HL-60 (cell line): ENCODE measurements around the gene MTCL1.

Source experiments
- DNase-seq, 2 experiments: peaks; one replicate each; pipeline ENCODE4 v3.0.0-alpha.2; 2010 to 2020; ENCODE audit warnings: low read depth in 1 of 2, low spot score in 1 of 2
- H3K27ac ChIP-seq: fragments of 250-450 bp; sonication (Bioruptor Pico); replicated peaks from 2 replicates; pipeline ENCODE4 v1.5.1; 2020; ENCODE audit warnings: mild to moderate bottlenecking, moderate library complexity
- H3K27me3 ChIP-seq: fragments of 250-450 bp; sonication (Bioruptor Pico); 2 replicates; pipeline ENCODE4 v1.5.1; 2021; ENCODE audit warnings: mild to moderate bottlenecking, moderate library complexity; ENCODE audit not compliant: insufficient read depth, poor library complexity, severe bottlenecking
- H3K4me3 ChIP-seq: replicated peaks from 2 replicates; pipeline ENCODE4 v1.5.1; 2011; ENCODE audit warnings: mild to moderate bottlenecking, control low read depth, low read length; ENCODE audit not compliant: insufficient read depth
- GABPA ChIP-seq: IDR thresholded peaks from 2 replicates; pipeline ENCODE4 v1.6.1; 2012; ENCODE audit warnings: low read depth
- POLR2AphosphoS5 ChIP-seq: IDR thresholded peaks from 2 replicates; pipeline ENCODE4 v1.6.1; 2012; ENCODE audit warnings: low read depth
- SPI1 ChIP-seq: IDR thresholded peaks from 2 replicates; pipeline ENCODE4 v1.6.1; 2012; ENCODE audit warnings: low read depth, mild to moderate bottlenecking, borderline replicate concordance
- TF ChIP-seq, protein P1 (sequence below): IDR thresholded peaks from 2 replicates; pipeline ENCODE4 v1.6.1; 2012; ENCODE audit warnings: low read depth; ENCODE audit not compliant: insufficient replicate concordance
- TF ChIP-seq, protein P2 (sequence below): IDR thresholded peaks from one replicate; pipeline ENCODE4 v1.5.1; 2011; ENCODE audit warnings: low read length, control low read depth, inconsistent platforms; ENCODE audit not compliant: insufficient read depth

MTCL1 gene

DNA sequence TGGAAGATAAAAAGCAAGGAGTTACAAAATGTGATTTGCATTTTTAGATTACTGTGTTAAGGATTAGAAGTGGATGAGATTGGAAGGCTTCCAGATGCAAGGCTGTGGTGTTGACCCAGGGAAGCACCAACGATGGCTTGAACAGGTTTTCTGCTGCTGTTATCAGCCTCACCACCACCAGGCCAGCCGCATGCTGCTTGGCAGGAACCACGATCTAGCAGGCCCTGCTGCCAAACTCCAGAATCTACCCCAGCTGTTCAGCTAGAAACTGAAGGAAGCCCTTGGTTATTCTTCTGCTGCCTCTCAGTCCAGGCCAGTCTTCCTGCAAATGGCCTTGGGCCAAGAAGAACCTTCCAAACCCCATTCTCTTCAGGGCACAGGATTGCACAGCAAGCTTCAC, 133.9 kb downstream of the MTCL1 start:
- H3K4me3 ChIP-seq: no peak overlapping the region
- no peak for DNase-seq
- H3K27me3 ChIP-seq: no peaks in the 10 kb centered on the region
- TF ChIP-seq SPI1 (no peak), GABPA (no peak), POLR2AphosphoS5 (no peak)
- TF ChIP-seq, protein P1, sequence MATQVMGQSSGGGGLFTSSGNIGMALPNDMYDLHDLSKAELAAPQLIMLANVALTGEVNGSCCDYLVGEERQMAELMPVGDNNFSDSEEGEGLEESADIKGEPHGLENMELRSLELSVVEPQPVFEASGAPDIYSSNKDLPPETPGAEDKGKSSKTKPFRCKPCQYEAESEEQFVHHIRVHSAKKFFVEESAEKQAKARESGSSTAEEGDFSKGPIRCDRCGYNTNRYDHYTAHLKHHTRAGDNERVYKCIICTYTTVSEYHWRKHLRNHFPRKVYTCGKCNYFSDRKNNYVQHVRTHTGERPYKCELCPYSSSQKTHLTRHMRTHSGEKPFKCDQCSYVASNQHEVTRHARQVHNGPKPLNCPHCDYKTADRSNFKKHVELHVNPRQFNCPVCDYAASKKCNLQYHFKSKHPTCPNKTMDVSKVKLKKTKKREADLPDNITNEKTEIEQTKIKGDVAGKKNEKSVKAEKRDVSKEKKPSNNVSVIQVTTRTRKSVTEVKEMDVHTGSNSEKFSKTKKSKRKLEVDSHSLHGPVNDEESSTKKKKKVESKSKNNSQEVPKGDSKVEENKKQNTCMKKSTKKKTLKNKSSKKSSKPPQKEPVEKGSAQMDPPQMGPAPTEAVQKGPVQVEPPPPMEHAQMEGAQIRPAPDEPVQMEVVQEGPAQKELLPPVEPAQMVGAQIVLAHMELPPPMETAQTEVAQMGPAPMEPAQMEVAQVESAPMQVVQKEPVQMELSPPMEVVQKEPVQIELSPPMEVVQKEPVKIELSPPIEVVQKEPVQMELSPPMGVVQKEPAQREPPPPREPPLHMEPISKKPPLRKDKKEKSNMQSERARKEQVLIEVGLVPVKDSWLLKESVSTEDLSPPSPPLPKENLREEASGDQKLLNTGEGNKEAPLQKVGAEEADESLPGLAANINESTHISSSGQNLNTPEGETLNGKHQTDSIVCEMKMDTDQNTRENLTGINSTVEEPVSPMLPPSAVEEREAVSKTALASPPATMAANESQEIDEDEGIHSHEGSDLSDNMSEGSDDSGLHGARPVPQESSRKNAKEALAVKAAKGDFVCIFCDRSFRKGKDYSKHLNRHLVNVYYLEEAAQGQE: no peak
- TF ChIP-seq, protein P2, sequence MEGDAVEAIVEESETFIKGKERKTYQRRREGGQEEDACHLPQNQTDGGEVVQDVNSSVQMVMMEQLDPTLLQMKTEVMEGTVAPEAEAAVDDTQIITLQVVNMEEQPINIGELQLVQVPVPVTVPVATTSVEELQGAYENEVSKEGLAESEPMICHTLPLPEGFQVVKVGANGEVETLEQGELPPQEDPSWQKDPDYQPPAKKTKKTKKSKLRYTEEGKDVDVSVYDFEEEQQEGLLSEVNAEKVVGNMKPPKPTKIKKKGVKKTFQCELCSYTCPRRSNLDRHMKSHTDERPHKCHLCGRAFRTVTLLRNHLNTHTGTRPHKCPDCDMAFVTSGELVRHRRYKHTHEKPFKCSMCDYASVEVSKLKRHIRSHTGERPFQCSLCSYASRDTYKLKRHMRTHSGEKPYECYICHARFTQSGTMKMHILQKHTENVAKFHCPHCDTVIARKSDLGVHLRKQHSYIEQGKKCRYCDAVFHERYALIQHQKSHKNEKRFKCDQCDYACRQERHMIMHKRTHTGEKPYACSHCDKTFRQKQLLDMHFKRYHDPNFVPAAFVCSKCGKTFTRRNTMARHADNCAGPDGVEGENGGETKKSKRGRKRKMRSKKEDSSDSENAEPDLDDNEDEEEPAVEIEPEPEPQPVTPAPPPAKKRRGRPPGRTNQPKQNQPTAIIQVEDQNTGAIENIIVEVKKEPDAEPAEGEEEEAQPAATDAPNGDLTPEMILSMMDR: no peak
- no peak overlapping the region for H3K27ac ChIP-seq

DNA sequence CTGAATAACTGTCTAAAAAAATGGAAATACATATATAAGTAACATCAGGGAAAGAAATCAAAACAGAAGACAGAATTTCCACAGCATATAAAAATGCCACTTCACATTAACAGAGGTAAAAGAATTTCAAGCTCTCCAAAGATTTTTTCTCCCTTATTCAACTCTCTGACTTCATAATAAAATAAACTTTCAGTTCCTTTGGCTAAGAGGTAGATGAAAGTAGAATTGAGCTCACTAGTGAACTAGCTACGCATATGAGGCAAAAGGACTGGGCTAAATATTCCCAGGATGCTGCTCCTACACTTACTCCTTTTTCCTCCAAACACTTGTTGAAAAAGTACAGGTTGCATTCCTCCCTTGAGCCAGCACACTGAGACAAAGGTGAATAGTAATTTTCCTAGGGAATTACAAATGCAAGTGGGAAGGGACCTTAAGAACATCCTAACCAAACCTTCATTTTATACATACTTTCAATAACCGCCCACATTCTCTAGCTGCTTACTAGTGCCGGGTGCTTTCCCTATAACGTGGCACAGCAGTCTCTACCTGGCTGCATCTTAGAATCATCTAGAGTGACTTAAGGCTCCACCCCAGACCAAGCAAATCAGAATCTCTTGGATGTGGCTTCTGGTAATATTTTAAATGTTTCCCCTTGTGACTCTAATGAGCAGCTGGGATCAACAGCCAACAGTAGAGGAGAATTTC, 136.6 kb downstream of the MTCL1 start:
- Histone ChIP-seq H3K27me3 (no peaks in the 10 kb centered on the region), H3K4me3 (no peak overlapping the region), H3K27ac (no peak overlapping the region)
- DNase-seq: no peak
- TF ChIP-seq, protein P2: no peak
- no peak for TF ChIP-seq POLR2AphosphoS5
- no peak for TF ChIP-seq SPI1
- TF ChIP-seq, protein P1: no peak
- no peak for TF ChIP-seq GABPA

DNA sequence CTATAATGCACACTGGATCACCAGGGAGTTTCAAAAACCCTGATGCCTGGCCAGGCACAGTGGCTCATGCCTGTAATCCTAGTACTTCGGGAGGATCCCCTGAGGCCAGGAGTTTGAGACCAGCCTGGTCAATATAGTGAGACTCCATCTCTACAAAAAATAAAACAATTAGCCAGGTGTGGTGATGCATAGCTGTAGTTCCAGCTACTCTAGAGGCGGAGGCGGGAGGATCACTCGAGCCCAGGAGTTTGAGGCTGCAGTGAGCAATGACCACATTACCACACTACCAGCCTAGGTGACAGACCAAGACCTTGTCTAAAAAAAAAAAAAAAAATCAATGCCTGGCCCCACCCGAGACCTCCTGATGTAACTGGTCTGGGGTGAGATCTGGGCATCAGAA, 137.2 kb downstream of the MTCL1 start:
- no peak overlapping the region for H3K4me3 ChIP-seq
- H3K27me3 ChIP-seq: no peaks in the 10 kb centered on the region
- no peak overlapping the region for H3K27ac ChIP-seq
- no peak for DNase-seq
- TF ChIP-seq POLR2AphosphoS5: no peak
- TF ChIP-seq, protein P1: no peak
- TF ChIP-seq GABPA: no peak
- TF ChIP-seq, protein P2: no peak
- TF ChIP-seq SPI1: no peak
